Measurements from ENCODE around the gene EDNRA. TPM values are rescaled to one million over a fixed set of nuclear protein-coding genes. Genes with fewer than 3 reads are reported as not detected.

The EDNRA gene
- total and polyA plus RNA-seq, 2 of the 4 experiments (the other 2 are of a cell fraction) = 3.8 to 6.5 TPM

DNA sequence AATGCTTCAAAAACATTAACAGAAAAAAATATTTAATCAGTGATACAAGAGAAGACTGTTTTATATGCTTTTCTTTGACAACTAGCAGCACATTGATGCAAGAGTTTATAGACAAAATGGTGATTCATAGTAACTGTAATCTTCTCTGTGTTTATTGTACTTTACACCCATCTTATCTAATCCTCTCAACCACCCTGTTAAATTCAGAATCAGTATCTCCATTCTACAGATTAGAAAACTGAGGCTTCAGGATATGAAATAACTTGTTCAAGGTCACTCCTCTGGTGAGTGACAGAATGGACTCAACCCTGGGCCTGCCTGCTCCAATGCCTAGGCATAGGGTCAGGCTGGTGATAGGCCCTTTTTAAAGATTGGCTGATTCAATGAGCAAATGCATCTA lies 110.2 kb downstream of the EDNRA start (continued):
- TF ChIP-seq, protein P1, sequence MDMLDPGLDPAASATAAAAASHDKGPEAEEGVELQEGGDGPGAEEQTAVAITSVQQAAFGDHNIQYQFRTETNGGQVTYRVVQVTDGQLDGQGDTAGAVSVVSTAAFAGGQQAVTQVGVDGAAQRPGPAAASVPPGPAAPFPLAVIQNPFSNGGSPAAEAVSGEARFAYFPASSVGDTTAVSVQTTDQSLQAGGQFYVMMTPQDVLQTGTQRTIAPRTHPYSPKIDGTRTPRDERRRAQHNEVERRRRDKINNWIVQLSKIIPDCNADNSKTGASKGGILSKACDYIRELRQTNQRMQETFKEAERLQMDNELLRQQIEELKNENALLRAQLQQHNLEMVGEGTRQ (IDR thresholded peaks at IDR 0.05; ENCODE audit: low read depth, low read length) = no peak

DNA sequence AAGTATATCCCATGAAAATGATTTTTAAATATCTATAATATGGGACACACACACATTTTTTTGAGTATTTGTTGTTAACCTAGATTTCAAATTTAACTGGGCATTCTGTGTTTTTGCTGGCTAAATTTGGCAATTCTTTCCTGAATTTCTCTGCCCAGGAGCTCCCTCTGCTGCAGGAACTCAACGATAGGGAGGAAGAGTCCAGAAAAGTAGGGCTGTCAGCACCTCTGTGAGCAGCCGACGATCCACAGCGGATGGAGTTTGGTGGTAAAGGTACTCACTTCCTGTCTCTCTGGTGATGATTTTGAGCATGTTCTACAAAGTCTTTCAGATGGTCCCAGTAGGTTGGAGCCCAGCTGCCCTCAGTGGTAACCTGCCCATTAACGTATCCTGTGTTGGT lies 113.2 kb downstream of the EDNRA start:
- no peaks in the 10 kb centered on the region for H3K9me3 ChIP-seq (ENCODE audit: control insufficient read depth, insufficient read depth, low read length)
- no peak overlapping the region for H3K4me2 ChIP-seq (ENCODE audit: low read depth, low read length)
- TF ChIP-seq MAFK (IDR thresholded peaks at IDR 0.05; ENCODE audit: low read depth, low read length) = no peak
- no peak for TF ChIP-seq CHD1 (IDR thresholded peaks at IDR 0.05; ENCODE audit: low read depth, low read length)
- no peak for TF ChIP-seq CEBPB (IDR thresholded peaks at IDR 0.05; ENCODE audit: low read depth, low read length)
- no peak for TF ChIP-seq FOS (IDR thresholded peaks at IDR 0.05; ENCODE audit: low read depth, low read length)
- TF ChIP-seq RAD21 (IDR thresholded peaks at IDR 0.05; ENCODE audit: low read length) = peak; percentile 10; the same call in 1 of the 2 replicates
- TF ChIP-seq, protein P2, sequence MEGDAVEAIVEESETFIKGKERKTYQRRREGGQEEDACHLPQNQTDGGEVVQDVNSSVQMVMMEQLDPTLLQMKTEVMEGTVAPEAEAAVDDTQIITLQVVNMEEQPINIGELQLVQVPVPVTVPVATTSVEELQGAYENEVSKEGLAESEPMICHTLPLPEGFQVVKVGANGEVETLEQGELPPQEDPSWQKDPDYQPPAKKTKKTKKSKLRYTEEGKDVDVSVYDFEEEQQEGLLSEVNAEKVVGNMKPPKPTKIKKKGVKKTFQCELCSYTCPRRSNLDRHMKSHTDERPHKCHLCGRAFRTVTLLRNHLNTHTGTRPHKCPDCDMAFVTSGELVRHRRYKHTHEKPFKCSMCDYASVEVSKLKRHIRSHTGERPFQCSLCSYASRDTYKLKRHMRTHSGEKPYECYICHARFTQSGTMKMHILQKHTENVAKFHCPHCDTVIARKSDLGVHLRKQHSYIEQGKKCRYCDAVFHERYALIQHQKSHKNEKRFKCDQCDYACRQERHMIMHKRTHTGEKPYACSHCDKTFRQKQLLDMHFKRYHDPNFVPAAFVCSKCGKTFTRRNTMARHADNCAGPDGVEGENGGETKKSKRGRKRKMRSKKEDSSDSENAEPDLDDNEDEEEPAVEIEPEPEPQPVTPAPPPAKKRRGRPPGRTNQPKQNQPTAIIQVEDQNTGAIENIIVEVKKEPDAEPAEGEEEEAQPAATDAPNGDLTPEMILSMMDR (conservative IDR thresholded peaks at IDR 0.05; ENCODE audit: low read depth, low read length) = 0 out of 2 replicates have a peak, but pooled peaks have one; percentile 13
- no TSS peak for BruUV-seq (replicated peaks)
- H3K4me1 ChIP-seq (ENCODE audit: control insufficient read depth, insufficient read depth, low read length) = peaks cover 16% of the 10 kb centered on the region
- no peaks in the 10 kb centered on the region for H4K20me1 ChIP-seq (ENCODE audit: insufficient read depth, low read length)
- WGBS, 2 experiments (ENCODE audit: extremely low coverage in 2 of 2, insufficient read length in 1 of 2) = 80% methylated on average over 1 of the region's 5 CpGs; no CpG with 5 or more reads in 1 of the 2 experiments
- H4K91ac ChIP-seq (ENCODE audit: insufficient read depth, low read depth, low read length) = no peak overlapping the region
- H3K9ac ChIP-seq (ENCODE audit: low read depth, low read length) = no peak overlapping the region
- H3K36me3 ChIP-seq (ENCODE audit: control insufficient read depth, insufficient read depth, low read length) = no peaks in the 10 kb centered on the region
- H2AK9ac ChIP-seq (replicated peaks; ENCODE audit: low read depth, low read length, poor library complexity) = no peak overlapping the region
- H2BK20ac ChIP-seq (ENCODE audit: low read depth, low read length) = no peak overlapping the region
- H4K8ac ChIP-seq (ENCODE audit: low read depth in 2 of 2, low read length in 2 of 2) = no peak overlapping the region
- intact Hi-C loops (cut with micrococcal nuclease) (no loop called here), in situ Hi-C loops (cut with MboI; ENCODE audit: low sequenced_read_pairs) (loop anchor here (5.0 to 25.0 kb wide), 4 partner anchors 437 to 1257 kb away; no protein-coding TSS in a partner anchor), dilution Hi-C loops (cut with HindIII; ENCODE audit: low sequenced_read_pairs, unreplicated experiment) (no loop called here)
- ChIA-PET POLR2A (ENCODE audit: unreplicated experiment) (no interaction called here), CTCF (no interaction called here)
- DNase-seq = no peak
- no peak overlapping the region for H3K18ac ChIP-seq (ENCODE audit: low read depth, low read length)
- H3K79me1 ChIP-seq (ENCODE audit: low read depth in 1 of 2, low read length in 2 of 2) = peaks cover 0 to 4% of the 10 kb centered on the region in 2 experiments; a peak in 1 of 4 replicates
- no peak overlapping the region for H3K14ac ChIP-seq (replicated peaks; ENCODE audit: low read depth, low read length)
- ATAC-seq (ENCODE audit: low read depth) = no peak
- H2BK5ac ChIP-seq (ENCODE audit: low read depth, low read length, poor library complexity, severe bottlenecking) = no peak overlapping the region
- no peak overlapping the region for H2BK120ac ChIP-seq (ENCODE audit: low read depth, low read length)
- H2AFZ ChIP-seq (replicated peaks; ENCODE audit: low read length, poor library complexity) = no peak overlapping the region
- no peak overlapping the region for H3K27ac ChIP-seq (ENCODE audit: insufficient read depth, low read length)
- no peak overlapping the region for H3K56ac ChIP-seq (ENCODE audit: extremely low read depth, insufficient read depth, low read length)
- no peak overlapping the region for H3K4me3 ChIP-seq (ENCODE audit: insufficient read depth, low read depth, low read length)
- H4K5ac ChIP-seq (ENCODE audit: low read depth, low read length) = no peak overlapping the region
- peaks cover 4% of the 10 kb centered on the region; the same call in 1 of the 2 replicates for H3K9me1 ChIP-seq (ENCODE audit: insufficient read depth, low read length)
- no peak overlapping the region for H2AK5ac ChIP-seq (ENCODE audit: low read depth, low read length)
- H2BK15ac ChIP-seq (ENCODE audit: low read depth, low read length) = no peak overlapping the region
- H3K23ac ChIP-seq (ENCODE audit: low read depth, low read length) = no peak overlapping the region
- no peaks in the 10 kb centered on the region for H3K27me3 ChIP-seq (ENCODE audit: control insufficient read depth, insufficient read depth, low read length)
- H3K4ac ChIP-seq (ENCODE audit: low read depth, low read length) = no peak overlapping the region

Data from IMR-90 (cell line).